HL-60 (cell line): Measurements from ENCODE around the gene COL4A6.

ENCODE experiments used
- CTCF ChIP-seq: IDR thresholded peaks from one replicate; pipeline ENCODE4 v1.5.1; 2011; ENCODE audit warnings: low read length, control low read depth, inconsistent platforms; ENCODE audit not compliant: insufficient read depth
- GABPA ChIP-seq: IDR thresholded peaks from 2 replicates; pipeline ENCODE4 v1.6.1; 2012; ENCODE audit warnings: low read depth
- POLR2AphosphoS5 ChIP-seq: IDR thresholded peaks from 2 replicates; pipeline ENCODE4 v1.6.1; 2012; ENCODE audit warnings: low read depth
- TF ChIP-seq, protein P1 (sequence below): IDR thresholded peaks from 2 replicates; pipeline ENCODE4 v1.6.1; 2012; ENCODE audit warnings: low read depth; ENCODE audit not compliant: insufficient replicate concordance

DNA sequence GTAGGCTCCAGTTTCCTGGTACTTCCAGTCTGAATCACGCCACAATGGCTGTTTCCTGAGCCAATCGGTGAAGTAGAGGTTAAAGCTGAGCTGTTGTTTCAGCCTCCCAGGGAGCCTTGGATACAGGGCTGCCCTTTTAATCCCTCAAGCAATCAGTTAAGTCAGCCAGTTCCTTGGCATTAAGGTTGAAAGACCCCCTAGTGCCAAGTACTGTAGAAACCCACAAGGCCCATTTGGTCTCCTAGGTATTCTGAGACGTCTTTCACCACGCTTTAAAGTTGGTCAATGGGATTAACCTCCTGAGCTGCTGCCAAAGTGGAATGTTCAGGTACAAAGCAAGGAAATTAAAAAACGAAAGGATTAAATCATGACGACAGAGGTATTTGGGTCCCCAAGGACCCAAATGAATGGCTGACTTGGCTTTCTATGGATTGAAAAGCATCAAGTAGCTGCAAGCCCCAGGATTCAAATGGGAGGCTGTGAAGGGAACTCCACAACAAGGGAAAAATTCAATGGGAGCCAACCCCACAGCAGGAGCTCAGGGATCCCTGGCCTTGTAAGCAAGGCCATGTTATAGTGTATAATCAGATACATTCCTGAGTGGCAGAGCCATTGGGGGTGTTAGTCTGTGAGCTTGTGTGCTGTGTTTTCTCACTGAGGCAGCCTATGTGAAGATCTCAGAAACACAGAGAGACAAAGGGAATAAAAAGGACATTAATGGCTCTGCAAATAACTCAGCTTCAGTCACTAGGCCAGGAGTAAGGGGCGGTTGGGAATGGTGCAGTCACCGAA lies 260.7 kb downstream of the COL4A6 start:
- TF ChIP-seq CTCF, result no peak
- no peak for TF ChIP-seq POLR2AphosphoS5
- TF ChIP-seq, protein P1, sequence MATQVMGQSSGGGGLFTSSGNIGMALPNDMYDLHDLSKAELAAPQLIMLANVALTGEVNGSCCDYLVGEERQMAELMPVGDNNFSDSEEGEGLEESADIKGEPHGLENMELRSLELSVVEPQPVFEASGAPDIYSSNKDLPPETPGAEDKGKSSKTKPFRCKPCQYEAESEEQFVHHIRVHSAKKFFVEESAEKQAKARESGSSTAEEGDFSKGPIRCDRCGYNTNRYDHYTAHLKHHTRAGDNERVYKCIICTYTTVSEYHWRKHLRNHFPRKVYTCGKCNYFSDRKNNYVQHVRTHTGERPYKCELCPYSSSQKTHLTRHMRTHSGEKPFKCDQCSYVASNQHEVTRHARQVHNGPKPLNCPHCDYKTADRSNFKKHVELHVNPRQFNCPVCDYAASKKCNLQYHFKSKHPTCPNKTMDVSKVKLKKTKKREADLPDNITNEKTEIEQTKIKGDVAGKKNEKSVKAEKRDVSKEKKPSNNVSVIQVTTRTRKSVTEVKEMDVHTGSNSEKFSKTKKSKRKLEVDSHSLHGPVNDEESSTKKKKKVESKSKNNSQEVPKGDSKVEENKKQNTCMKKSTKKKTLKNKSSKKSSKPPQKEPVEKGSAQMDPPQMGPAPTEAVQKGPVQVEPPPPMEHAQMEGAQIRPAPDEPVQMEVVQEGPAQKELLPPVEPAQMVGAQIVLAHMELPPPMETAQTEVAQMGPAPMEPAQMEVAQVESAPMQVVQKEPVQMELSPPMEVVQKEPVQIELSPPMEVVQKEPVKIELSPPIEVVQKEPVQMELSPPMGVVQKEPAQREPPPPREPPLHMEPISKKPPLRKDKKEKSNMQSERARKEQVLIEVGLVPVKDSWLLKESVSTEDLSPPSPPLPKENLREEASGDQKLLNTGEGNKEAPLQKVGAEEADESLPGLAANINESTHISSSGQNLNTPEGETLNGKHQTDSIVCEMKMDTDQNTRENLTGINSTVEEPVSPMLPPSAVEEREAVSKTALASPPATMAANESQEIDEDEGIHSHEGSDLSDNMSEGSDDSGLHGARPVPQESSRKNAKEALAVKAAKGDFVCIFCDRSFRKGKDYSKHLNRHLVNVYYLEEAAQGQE, result no peak
- no peak for TF ChIP-seq GABPA
